Measurements from ENCODE around the gene MAST4. TPM values are rescaled to one million over a fixed set of nuclear protein-coding genes. Genes with fewer than 3 reads are reported as not detected.

MAST4 gene
- total and polyA plus RNA-seq, 2 of the 13 experiments (the other 11 are each of a cell fraction or from before 2014, with no cell fraction given), result 3.4 to 3.7 TPM

DNA sequence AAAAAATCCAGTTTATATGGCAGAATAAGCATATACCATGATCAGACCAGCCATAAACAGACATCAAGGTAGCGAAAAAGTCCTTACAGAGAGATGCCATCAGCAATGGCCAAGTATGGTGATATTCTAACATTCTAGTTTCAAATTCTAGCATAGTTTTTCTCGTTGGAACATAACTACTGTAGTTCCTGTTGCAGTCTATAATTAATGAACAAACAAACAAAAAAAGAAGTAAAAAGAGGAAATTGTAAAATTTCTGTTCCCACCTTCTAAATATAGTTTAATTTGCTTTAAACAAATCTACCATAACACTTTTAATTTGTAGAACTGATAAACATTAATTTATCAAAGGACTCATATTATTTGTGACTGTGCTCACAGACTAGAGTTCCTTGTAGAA is 610.3 kb downstream of the MAST4 start:
- POLR2A ChIA-PET, result no interaction called here
- DNase-seq (ENCODE audit: low spot score) (no peak), ATAC-seq (no peak), FAIRE-seq (no peak)
- no peaks in the 10 kb centered on the region for H4K20me1 ChIP-seq (ENCODE audit: insufficient read depth, low read length)
- H3K9ac ChIP-seq (ENCODE audit: insufficient read depth, low read depth, low read length), result no peak overlapping the region
- H3K79me2 ChIP-seq (ENCODE audit: insufficient read depth, low read length), result no peaks in the 10 kb centered on the region
- TF ChIP-seq PHF5A (CRISPR knock-in tag; IDR thresholded peaks at IDR 0.05; ENCODE audit: low read depth, unreplicated experiment) (no peak), NR3C1 (CRISPR knock-in tag; IDR thresholded peaks at IDR 0.05) (no peak), ZNF766 (CRISPR knock-in tag; IDR thresholded peaks at IDR 0.05; ENCODE audit: borderline replicate concordance) (no peak), ZNF260 (CRISPR knock-in tag; IDR thresholded peaks at IDR 0.05; ENCODE audit: borderline replicate concordance, low read depth) (no peak), RFX3 (CRISPR knock-in tag; IDR thresholded peaks at IDR 0.05) (no peak), AGO2 (optimal IDR thresholded peaks at IDR 0.05; ENCODE audit: low read depth, low read length) (no peak), PHF20 (CRISPR knock-in tag; IDR thresholded peaks at IDR 0.05) (no peak), ZBTB21 (CRISPR knock-in tag; IDR thresholded peaks at IDR 0.05) (no peak), GTF3A (CRISPR knock-in tag; conservative IDR thresholded peaks at IDR 0.05) (no peak), CBX1 (IDR thresholded peaks at IDR 0.05; ENCODE audit: low read depth) (no peak), YEATS2 (CRISPR knock-in tag; IDR thresholded peaks at IDR 0.05; ENCODE audit: borderline replicate concordance) (no peak), HOXA7 (CRISPR knock-in tag; IDR thresholded peaks at IDR 0.05) (no peak), RELA (CRISPR knock-in tag; IDR thresholded peaks at IDR 0.05) (no peak)
- TF ChIP-seq, protein P1, sequence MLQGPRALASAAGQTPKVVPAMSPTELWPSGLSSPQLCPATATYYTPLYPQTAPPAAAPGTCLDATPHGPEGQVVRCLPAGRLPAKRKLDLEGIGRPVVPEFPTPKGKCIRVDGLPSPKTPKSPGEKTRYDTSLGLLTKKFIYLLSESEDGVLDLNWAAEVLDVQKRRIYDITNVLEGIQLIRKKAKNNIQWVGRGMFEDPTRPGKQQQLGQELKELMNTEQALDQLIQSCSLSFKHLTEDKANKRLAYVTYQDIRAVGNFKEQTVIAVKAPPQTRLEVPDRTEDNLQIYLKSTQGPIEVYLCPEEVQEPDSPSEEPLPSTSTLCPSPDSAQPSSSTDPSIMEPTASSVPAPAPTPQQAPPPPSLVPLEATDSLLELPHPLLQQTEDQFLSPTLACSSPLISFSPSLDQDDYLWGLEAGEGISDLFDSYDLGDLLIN (CRISPR knock-in tag; IDR thresholded peaks at IDR 0.05; ENCODE audit: borderline replicate concordance), result no peak
- TF ChIP-seq, protein P2, sequence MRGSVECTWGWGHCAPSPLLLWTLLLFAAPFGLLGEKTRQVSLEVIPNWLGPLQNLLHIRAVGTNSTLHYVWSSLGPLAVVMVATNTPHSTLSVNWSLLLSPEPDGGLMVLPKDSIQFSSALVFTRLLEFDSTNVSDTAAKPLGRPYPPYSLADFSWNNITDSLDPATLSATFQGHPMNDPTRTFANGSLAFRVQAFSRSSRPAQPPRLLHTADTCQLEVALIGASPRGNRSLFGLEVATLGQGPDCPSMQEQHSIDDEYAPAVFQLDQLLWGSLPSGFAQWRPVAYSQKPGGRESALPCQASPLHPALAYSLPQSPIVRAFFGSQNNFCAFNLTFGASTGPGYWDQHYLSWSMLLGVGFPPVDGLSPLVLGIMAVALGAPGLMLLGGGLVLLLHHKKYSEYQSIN (CRISPR knock-in tag; IDR thresholded peaks at IDR 0.05; ENCODE audit: borderline replicate concordance), result no peak
- TF ChIP-seq, protein P3, sequence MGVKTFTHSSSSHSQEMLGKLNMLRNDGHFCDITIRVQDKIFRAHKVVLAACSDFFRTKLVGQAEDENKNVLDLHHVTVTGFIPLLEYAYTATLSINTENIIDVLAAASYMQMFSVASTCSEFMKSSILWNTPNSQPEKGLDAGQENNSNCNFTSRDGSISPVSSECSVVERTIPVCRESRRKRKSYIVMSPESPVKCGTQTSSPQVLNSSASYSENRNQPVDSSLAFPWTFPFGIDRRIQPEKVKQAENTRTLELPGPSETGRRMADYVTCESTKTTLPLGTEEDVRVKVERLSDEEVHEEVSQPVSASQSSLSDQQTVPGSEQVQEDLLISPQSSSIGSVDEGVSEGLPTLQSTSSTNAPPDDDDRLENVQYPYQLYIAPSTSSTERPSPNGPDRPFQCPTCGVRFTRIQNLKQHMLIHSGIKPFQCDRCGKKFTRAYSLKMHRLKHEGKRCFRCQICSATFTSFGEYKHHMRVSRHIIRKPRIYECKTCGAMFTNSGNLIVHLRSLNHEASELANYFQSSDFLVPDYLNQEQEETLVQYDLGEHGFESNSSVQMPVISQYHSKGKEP (CRISPR knock-in tag; IDR thresholded peaks at IDR 0.05), result no peak
- TF ChIP-seq, protein P4, sequence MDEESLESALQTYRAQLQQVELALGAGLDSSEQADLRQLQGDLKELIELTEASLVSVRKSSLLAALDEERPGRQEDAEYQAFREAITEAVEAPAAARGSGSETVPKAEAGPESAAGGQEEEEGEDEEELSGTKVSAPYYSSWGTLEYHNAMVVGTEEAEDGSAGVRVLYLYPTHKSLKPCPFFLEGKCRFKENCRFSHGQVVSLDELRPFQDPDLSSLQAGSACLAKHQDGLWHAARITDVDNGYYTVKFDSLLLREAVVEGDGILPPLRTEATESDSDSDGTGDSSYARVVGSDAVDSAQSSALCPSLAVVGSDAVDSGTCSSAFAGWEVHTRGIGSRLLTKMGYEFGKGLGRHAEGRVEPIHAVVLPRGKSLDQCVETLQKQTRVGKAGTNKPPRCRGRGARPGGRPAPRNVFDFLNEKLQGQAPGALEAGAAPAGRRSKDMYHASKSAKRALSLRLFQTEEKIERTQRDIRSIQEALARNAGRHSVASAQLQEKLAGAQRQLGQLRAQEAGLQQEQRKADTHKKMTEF (CRISPR knock-in tag; IDR thresholded peaks at IDR 0.05), result no peak
- TF ChIP-seq, protein P5, sequence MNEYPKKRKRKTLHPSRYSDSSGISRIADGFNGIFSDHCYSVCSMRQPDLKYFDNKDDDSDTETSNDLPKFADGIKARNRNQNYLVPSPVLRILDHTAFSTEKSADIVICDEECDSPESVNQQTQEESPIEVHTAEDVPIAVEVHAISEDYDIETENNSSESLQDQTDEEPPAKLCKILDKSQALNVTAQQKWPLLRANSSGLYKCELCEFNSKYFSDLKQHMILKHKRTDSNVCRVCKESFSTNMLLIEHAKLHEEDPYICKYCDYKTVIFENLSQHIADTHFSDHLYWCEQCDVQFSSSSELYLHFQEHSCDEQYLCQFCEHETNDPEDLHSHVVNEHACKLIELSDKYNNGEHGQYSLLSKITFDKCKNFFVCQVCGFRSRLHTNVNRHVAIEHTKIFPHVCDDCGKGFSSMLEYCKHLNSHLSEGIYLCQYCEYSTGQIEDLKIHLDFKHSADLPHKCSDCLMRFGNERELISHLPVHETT (CRISPR knock-in tag; conservative IDR thresholded peaks at IDR 0.05), result no peak
- CTCF ChIA-PET (ENCODE audit: low intra/inter-chr PET ratio, low total read pairs), result interaction anchor here (1.8 kb wide), 1 partner anchor 50 kb away, joined by 3 read pairs; no protein-coding TSS in a partner anchor
- no peak overlapping the region for H3K4me2 ChIP-seq (ENCODE audit: low read depth, low read length)
- peaks cover 5% of the 10 kb centered on the region; the same call in 1 of the 2 replicates for H3K4me1 ChIP-seq (ENCODE audit: insufficient read depth, low read length)
- no TSS peak for BruUV-seq (replicated peaks)
- no peaks in the 10 kb centered on the region for H3K36me3 ChIP-seq (replicated peaks in 1 of 2; ENCODE audit: control insufficient read depth in 1 of 2, insufficient read depth in 2 of 2, low read length in 2 of 2)
- H3K27me3 ChIP-seq (ENCODE audit: control insufficient read depth in 1 of 2, insufficient read depth in 2 of 2, low read length in 2 of 2), result no peaks in the 10 kb centered on the region
- no peak overlapping the region for H3K4me3 ChIP-seq (replicated peaks in 1 of 3; ENCODE audit: insufficient read depth in 1 of 3, low read depth in 2 of 3, low read length in 3 of 3)
- H2AFZ ChIP-seq (ENCODE audit: low read length), result no peak overlapping the region
- in situ Hi-C loops (cut with HindIII; ENCODE audit: extremely low pct_ligation_motif_present, low pct_unique_long_range_greater_than_20kb) (loop anchor here (10.0 kb wide), 1 partner anchor 222 kb away; no protein-coding TSS in a partner anchor), intact Hi-C loops (cut with micrococcal nuclease; ENCODE audit: unreplicated experiment) (no loop called here)
- no peaks in the 10 kb centered on the region; the same call in 1 of the 2 replicates for H3K9me3 ChIP-seq (ENCODE audit: low read length)
- WGBS (ENCODE audit: low lambda C conversion rate), result 36% methylated on average over 2 of the region's 2 CpGs
- no peak overlapping the region for H3K27ac ChIP-seq (ENCODE audit: extremely low read length, insufficient read depth, low read length)

Measured in HepG2 (cell line).